ENCODE results near the gene PRIMPOL.

- TF ChIP-seq CTCF (IDR thresholded peaks at IDR 0.05) = no peak
- no peak for TF ChIP-seq POLR2A (IDR thresholded peaks at IDR 0.05)
Observed at GRCh38 chr4:184694412-184694956, 44.9 kb downstream of the PRIMPOL start.

Measured in adrenal gland (tissue), 5 donors.